Lower leg skin (tissue), 3 donors: ENCODE data around the gene SDCCAG8.

ENCODE experiments used
- CTCF ChIP-seq, 3 donors: fragments of 450-650 bp; IDR thresholded peaks; one replicate each; pipeline ENCODE4 v1.5.1; 2016; ENCODE audit warnings: antibody characterized with exemption in 3 of 3, mild to moderate bottlenecking in 3 of 3, moderate library complexity in 2 of 3
- POLR2A ChIP-seq, 2 donors: fragments of 450-650 bp; IDR thresholded peaks; one replicate each; pipeline ENCODE4 v1.6.1; 2016 to 2017; ENCODE audit warnings: antibody characterized with exemption in 2 of 2, mild to moderate bottlenecking in 1 of 2, moderate library complexity in 1 of 2

- no peak for TF ChIP-seq POLR2A (IDR thresholded peaks at IDR 0.05)
- TF ChIP-seq CTCF (IDR thresholded peaks at IDR 0.05) = no peak
Observed at GRCh38 chr1:243407284-243408018, 151.6 kb downstream of the SDCCAG8 start.
